Epithelial cell of proximal tubule (primary cell): ENCODE data around the gene ADARB2. TPM values are rescaled to one million over a fixed set of nuclear protein-coding genes. Genes with fewer than 3 reads are reported as not detected.

Experiments used
- DNase-seq: peaks from one replicate; pipeline ENCODE4 v3.0.0-alpha.2; 2011; ENCODE audit warnings: low read depth
- H3K4me3 ChIP-seq: 2 replicates; pipeline ENCODE4 v1.5.1; 2011; ENCODE audit warnings: low read depth, mild to moderate bottlenecking, low read length
- total RNA-seq: library from RNA; depleted of rRNA; stranded (reverse); fragments of >200 nt; gene quantifications from 2 replicates; pipeline ENCODE4 v1.2.3, GENCODE V29; 2015
- TF ChIP-seq, protein P1 (sequence below): conservative IDR thresholded peaks from 2 replicates; pipeline ENCODE4 v1.5.1; 2012; ENCODE audit warnings: low read depth, mild to moderate bottlenecking, low read length

Gene ADARB2
- total RNA-seq, 1 donor from 2014 or later = 0.63 TPM

DNA sequence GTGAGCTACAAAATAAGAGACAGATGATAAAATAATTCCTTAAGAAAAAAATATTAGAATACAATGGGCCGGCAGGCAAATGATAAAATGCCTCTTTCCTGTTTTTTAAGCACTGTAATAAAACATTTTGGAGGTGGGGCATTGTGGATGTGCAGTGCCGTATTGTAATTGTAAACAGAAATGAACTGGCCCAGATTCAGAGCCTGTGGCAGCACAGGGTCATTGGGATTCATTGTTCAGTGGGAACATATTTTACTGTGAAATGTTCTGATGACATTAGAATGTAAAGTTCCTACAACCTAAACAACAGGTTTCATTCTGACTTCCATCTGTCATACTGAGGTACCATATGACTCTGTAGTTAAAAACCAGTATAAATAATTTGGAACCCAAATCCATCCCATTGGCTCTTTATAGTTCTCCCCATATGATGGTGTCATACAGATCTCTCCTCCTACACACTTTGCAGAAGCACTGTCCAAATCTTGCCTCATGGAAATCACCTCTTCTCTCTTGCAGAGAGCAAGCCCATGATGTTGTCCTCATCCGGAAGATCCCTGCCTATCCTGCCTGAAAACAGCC, 416.5 kb downstream of the ADARB2 start:
- TF ChIP-seq, protein P1, sequence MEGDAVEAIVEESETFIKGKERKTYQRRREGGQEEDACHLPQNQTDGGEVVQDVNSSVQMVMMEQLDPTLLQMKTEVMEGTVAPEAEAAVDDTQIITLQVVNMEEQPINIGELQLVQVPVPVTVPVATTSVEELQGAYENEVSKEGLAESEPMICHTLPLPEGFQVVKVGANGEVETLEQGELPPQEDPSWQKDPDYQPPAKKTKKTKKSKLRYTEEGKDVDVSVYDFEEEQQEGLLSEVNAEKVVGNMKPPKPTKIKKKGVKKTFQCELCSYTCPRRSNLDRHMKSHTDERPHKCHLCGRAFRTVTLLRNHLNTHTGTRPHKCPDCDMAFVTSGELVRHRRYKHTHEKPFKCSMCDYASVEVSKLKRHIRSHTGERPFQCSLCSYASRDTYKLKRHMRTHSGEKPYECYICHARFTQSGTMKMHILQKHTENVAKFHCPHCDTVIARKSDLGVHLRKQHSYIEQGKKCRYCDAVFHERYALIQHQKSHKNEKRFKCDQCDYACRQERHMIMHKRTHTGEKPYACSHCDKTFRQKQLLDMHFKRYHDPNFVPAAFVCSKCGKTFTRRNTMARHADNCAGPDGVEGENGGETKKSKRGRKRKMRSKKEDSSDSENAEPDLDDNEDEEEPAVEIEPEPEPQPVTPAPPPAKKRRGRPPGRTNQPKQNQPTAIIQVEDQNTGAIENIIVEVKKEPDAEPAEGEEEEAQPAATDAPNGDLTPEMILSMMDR = no peak
- no peak overlapping the region for H3K4me3 ChIP-seq
- DNase-seq = no peak

GRCh38 chr10:1316809-1317143, 420.5 kb downstream of the ADARB2 start:
- no peak overlapping the region for H3K4me3 ChIP-seq
- TF ChIP-seq, protein P1 = no peak
- no peak for DNase-seq

- DNase-seq = no peak
- TF ChIP-seq, protein P1 = no peak
- no peak overlapping the region for H3K4me3 ChIP-seq
Measured at GRCh38 chr10:1316121-1316808, 421.1 kb downstream of the ADARB2 start.

GRCh38 chr10:1315178-1315577, 422.1 kb downstream of the ADARB2 start:
- H3K4me3 ChIP-seq = no peak overlapping the region
- no peak for DNase-seq
- TF ChIP-seq, protein P1 = no peak

- TF ChIP-seq, protein P1 = no peak
- no peak overlapping the region for H3K4me3 ChIP-seq
- no peak for DNase-seq
Measured at GRCh38 chr10:1311726-1312125, 425.6 kb downstream of the ADARB2 start.

DNA sequence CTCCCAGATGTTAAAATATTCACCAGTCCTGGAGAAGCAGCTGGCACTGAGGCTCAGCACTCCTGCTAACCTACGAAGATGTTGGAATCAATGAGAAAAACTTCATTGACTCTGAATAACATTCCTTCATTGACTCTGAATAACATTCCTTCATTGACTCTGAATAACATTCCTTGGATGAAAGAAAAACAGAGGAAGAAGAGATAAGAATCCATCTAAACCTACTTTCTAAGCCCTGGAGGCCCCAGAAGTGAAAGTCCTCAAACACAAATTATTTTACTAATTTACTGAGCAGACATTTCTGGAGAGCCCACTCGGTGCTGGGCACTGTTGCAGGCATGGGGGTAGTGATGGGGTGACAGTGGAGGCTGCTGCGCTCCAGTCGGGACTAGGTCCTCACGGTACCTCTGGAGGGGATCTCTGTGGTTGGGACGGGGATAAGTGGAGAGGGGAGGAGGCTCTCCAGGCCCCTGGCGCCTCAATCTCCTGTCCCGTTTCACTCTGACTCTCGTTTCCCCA, 427.0 kb downstream of the ADARB2 start:
- H3K4me3 ChIP-seq = no peak overlapping the region
- TF ChIP-seq, protein P1 = no peak

More for the DNA sequence above, 427.0 kb downstream of the ADARB2 start:
- no peak for DNase-seq
